HG03469 (cell line): Measurements from ENCODE around the gene DHX40.
A peak's percentile ranks its signal among the peaks of the same experiment; 100 is the strongest.
"Not testable (repeated sequence)": the region's sequence is repeated elsewhere in the genome, so short reads cannot be mapped to it uniquely, and the experiment has no call there.

ENCODE experiments used
- ATAC-seq: cut with Tn5 transposase; IDR thresholded peaks from one replicate; pipeline ENCODE4 v1.9.1; 2021; ENCODE audit warnings: mild to moderate bottlenecking, moderate library complexity, moderate number of reproducible peaks; ENCODE audit not compliant: unreplicated experiment

The DHX40 gene

GRCh38 chr17:59558953-59559352, 6.5 kb upstream of the DHX40 start:
- no peak for ATAC-seq

GRCh38 chr17:59561042-59561441, 4.4 kb upstream of the DHX40 start:
- no peak for ATAC-seq

GRCh38 chr17:59565959-59566324, 532 bp downstream of the DHX40 start:
- no peak for ATAC-seq

- ATAC-seq, result not testable (repeated sequence)
These were observed 3.7 kb downstream of the DHX40 start for GRCh38 chr17:59569151-59569550.

- no peak for ATAC-seq
These were observed 7.0 kb downstream of the DHX40 start for GRCh38 chr17:59572301-59572924.

GRCh38 chr17:59584168-59584567, 18.8 kb downstream of the DHX40 start:
- not testable (repeated sequence) for ATAC-seq

- ATAC-seq, result no peak
These were observed 34.8 kb downstream of the DHX40 start for GRCh38 chr17:59600169-59600568.

GRCh38 chr17:59601130-59601529, 35.7 kb downstream of the DHX40 start:
- no peak for ATAC-seq

- no peak for ATAC-seq
These were observed 41.7 kb downstream of the DHX40 start for GRCh38 chr17:59607061-59607460.

GRCh38 chr17:59607817-59608403, 42.5 kb downstream of the DHX40 start:
- ATAC-seq, result no peak

GRCh38 chr17:59611503-59611902, 46.1 kb downstream of the DHX40 start:
- ATAC-seq, result no peak

- ATAC-seq, result no peak
These were observed 51.0 kb downstream of the DHX40 start for GRCh38 chr17:59616253-59616920.

- ATAC-seq, result no peak
These were observed 51.8 kb downstream of the DHX40 start for GRCh38 chr17:59617156-59617732.

- no peak for ATAC-seq
These were observed 53.6 kb downstream of the DHX40 start for GRCh38 chr17:59619035-59619297.

- peak; percentile 69 for ATAC-seq
These were observed 54.1 kb downstream of the DHX40 start, which contains the start of gene CLTC for GRCh38 chr17:59619298-59620063. CLTC (plus strand) TSS chr17:59619895; CDS start chr17:59620132, 237 bp downstream.

GRCh38 chr17:59620064-59620359, 54.6 kb downstream of the DHX40 start:
- ATAC-seq, result no peak

- no peak for ATAC-seq
These were observed 55.3 kb downstream of the DHX40 start for GRCh38 chr17:59620518-59621259.

- ATAC-seq, result no peak
These were observed 56.4 kb downstream of the DHX40 start for GRCh38 chr17:59621771-59622170.

GRCh38 chr17:59623151-59623550, 57.7 kb downstream of the DHX40 start:
- no peak for ATAC-seq

- no peak for ATAC-seq
These were observed 61.3 kb downstream of the DHX40 start for GRCh38 chr17:59626756-59627155.

- ATAC-seq, result no peak
These were observed 61.9 kb downstream of the DHX40 start for GRCh38 chr17:59627274-59627673.
